ENCODE results near the gene FADS2. TPM values are rescaled to one million over a fixed set of nuclear protein-coding genes. Genes with fewer than 3 reads are reported as not detected.

FADS2 gene
- total RNA-seq, 4 donors from 2014 or later = 15.4 to 540 (median 173) TPM

- no peak overlapping the region for H3K4me3 ChIP-seq (ENCODE audit: low read depth, poor library complexity, severe bottlenecking)
- no peak for DNase-seq (ENCODE audit: low spot score in 2 of 2)
- intact Hi-C loops (cut with DNase I; ENCODE audit: low total_unique reads) = no loop called here
- WGBS, 2 donors = 78 to 85% methylated on average over 11 of the region's 11 CpGs
- no peak for TF ChIP-seq POLR2A (IDR thresholded peaks at IDR 0.05)
- TF ChIP-seq CTCF (IDR thresholded peaks at IDR 0.05) = no peak
These were observed 5.4 kb downstream of the FADS2 start for GRCh38 chr11:61833471-61833870.

GRCh38 chr11:61833926-61834277, 5.8 kb downstream of the FADS2 start:
- no peak for TF ChIP-seq CTCF (IDR thresholded peaks at IDR 0.05)
- no peak for TF ChIP-seq POLR2A (IDR thresholded peaks at IDR 0.05)
- WGBS, 2 donors = 91 to 93% methylated on average over 12 of the region's 12 CpGs
- no peak overlapping the region for H3K4me3 ChIP-seq (ENCODE audit: low read depth, poor library complexity, severe bottlenecking)
- intact Hi-C loops (cut with DNase I; ENCODE audit: low total_unique reads) = no loop called here
- DNase-seq (ENCODE audit: low spot score in 2 of 2) = no peak

- whole genome bisulfite sequencing, 2 donors = 50 to 57% methylated on average over 11 to 12 of the region's 12 CpGs
These were observed 6.4 kb downstream of the FADS2 start for GRCh38 chr11:61834278-61835048.

GRCh38 chr11:61836193-61836592, 8.1 kb downstream of the FADS2 start:
- WGBS, 2 donors = 95 to 99% methylated on average over 8 of the region's 8 CpGs
- intact Hi-C loops (cut with DNase I; ENCODE audit: low total_unique reads) = no loop called here
- TF ChIP-seq POLR2A (IDR thresholded peaks at IDR 0.05) (no peak), CTCF (IDR thresholded peaks at IDR 0.05) (no peak)
- no peak for DNase-seq (ENCODE audit: low spot score in 2 of 2)
- no peak overlapping the region for H3K4me3 ChIP-seq (ENCODE audit: low read depth, poor library complexity, severe bottlenecking)

More at GRCh38 chr11:61834278-61835048, 6.4 kb downstream of the FADS2 start:
- intact Hi-C loops (cut with DNase I; ENCODE audit: low total_unique reads) = no loop called here
- no peak overlapping the region for H3K4me3 ChIP-seq (ENCODE audit: low read depth, poor library complexity, severe bottlenecking)
- DNase-seq (ENCODE audit: low spot score in 2 of 2) = peak in 1 of 2 donors; percentile 23
- TF ChIP-seq POLR2A (IDR thresholded peaks at IDR 0.05) (no peak), CTCF (IDR thresholded peaks at IDR 0.05) (no peak)

GRCh38 chr11:61837411-61838005, 9.4 kb downstream of the FADS2 start:
- intact Hi-C loops (cut with DNase I; ENCODE audit: low total_unique reads) = no loop called here
- 85 to 89% methylated on average over 14 to 15 of the region's 15 CpGs for WGBS, 2 donors

More at GRCh38 chr11:61837411-61838005, 9.4 kb downstream of the FADS2 start:
- TF ChIP-seq CTCF (IDR thresholded peaks at IDR 0.05) (no peak), POLR2A (IDR thresholded peaks at IDR 0.05) (no peak)
- DNase-seq (ENCODE audit: low spot score in 2 of 2) = no peak
- H3K4me3 ChIP-seq (ENCODE audit: low read depth, poor library complexity, severe bottlenecking) = no peak overlapping the region
